Hepatic stellate cell (primary cell): ENCODE results near the gene NAA38.
A peak's percentile ranks its signal among the peaks of the same experiment; 100 is the strongest.

Experiments used
- DNase-seq: peaks from one replicate; pipeline ENCODE4 v3.0.0; 2011; ENCODE audit warnings: low spot score

NAA38 gene

GRCh38 chr17:7852262-7852670 lies 5.1 kb downstream of the NAA38 start:
- DNase-seq, result no peak

GRCh38 chr17:7851438-7852261 lies 5.7 kb downstream of the NAA38 start:
- DNase-seq, result peak; percentile 89

GRCh38 chr17:7850701-7851437 lies 6.5 kb downstream of the NAA38 start:
- DNase-seq, result no peak

GRCh38 chr17:7849751-7850504 lies 7.4 kb downstream of the NAA38 start:
- DNase-seq, result no peak

- DNase-seq, result no peak
These were observed 8.1 kb downstream of the NAA38 start for GRCh38 chr17:7849130-7849750.

DNA sequence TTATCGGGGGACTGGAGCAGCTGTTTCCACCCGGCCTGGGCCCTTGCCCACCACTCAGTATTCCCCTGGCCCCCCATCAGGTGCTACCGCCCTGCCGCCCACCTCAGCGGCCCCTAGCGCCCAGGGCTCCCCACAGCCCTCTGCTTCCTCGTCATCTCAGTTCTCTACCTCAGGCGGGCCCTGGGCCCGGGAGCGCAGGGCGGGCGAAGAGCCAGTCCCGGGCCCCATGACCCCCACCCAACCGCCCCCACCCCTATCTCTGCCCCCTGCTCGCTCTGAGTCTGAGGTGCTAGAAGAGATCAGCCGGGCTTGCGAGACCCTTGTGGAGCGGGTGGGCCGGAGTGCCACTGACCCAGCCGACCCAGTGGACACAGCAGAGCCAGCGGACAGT lies 8.6 kb downstream of the NAA38 start:
- no peak for DNase-seq

DNA sequence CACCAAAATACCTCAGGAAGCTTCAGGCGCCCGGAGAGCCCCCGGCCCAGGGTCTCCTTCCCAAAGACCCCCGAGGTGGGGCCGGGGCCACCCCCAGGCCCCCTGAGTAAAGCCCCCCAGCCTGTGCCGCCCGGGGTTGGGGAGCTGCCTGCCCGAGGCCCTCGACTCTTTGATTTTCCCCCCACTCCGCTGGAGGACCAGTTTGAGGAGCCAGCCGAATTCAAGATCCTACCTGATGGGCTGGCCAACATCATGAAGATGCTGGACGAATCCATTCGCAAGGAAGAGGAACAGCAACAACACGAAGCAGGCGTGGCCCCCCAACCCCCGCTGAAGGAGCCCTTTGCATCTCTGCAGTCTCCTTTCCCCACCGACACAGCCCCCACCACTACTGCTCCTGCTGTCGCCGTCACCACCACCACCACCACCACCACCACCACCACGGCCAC lies 9.2 kb downstream of the NAA38 start:
- no peak for DNase-seq

- no peak for DNase-seq
These were observed 10.3 kb downstream of the NAA38 start for GRCh38 chr17:7846765-7847661.

DNA sequence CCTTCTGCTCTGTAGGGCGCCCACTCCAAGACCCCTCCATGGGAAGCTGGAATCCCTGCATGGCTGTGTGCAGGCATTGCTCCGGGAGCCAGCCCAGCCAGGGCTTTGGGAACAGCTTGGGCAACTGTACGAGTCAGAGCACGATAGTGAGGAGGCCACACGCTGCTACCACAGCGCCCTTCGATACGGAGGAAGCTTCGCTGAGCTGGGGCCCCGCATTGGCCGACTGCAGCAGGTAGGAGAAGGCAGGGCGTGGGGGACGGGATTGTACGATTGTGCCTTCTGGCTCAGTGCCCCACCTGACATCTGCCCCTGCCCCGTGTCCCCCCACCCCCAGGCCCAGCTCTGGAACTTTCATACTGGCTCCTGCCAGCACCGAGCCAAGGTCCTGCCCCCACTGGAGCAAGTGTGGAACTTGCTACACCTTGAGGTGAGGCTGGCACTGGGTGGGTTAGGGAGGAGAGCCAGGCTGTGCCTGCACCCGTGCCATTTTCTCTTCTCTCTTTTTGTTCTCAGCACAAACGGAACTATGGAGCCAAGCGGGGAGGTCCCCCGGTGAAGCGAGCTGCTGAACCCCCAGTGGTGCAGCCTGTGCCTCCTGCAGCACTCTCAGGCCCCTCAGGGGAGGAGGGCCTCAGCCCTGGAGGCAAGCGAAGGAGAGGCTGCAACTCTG lies 11.2 kb downstream of the NAA38 start:
- no peak for DNase-seq

- DNase-seq, result no peak
These were observed 11.8 kb downstream of the NAA38 start for GRCh38 chr17:7845359-7846062.

- peak; percentile 99 for DNase-seq
These were observed 12.8 kb downstream of the NAA38 start for GRCh38 chr17:7844292-7845154.

DNA sequence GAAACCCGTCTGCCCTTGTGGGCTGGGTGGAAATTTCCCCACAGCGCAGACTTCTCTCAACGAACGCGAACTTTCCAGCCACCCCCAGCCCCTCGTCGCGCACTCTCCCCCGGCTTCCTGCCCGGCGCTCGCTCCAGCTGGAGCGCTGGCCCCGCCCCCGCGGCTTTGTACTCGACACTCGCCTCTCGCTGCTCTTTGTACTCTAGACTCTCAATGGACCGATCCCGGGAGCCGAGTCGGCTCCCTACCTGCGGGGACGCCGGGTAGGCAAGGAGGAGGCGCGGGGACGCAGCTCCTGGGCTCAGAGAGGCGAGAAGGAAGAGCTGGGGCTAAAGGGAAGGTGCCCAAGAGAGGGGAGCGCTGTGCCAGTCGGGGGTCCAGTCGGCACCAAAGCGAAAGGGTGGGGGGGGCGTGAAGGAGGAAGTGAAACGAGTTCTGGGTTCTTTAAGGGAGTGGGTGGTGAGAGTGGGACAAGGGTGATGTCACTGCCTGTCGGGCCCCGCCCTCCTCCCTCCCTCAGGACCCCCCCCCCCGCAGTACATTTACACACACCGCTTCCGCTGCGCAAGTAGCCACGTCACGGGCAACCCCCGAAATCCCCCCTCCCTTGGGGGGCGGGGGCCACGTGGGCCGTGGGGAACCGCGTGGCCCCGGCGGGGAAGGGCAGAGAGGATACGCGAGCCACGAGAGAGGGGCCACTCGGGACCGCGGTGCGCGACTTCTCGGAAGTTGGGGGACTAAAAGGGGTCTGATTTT lies 13.6 kb downstream of the NAA38 start:
- peak; percentile 79 for DNase-seq

GRCh38 chr17:7843257-7843535 lies 14.2 kb downstream of the NAA38 start:
- DNase-seq, result no peak

DNA sequence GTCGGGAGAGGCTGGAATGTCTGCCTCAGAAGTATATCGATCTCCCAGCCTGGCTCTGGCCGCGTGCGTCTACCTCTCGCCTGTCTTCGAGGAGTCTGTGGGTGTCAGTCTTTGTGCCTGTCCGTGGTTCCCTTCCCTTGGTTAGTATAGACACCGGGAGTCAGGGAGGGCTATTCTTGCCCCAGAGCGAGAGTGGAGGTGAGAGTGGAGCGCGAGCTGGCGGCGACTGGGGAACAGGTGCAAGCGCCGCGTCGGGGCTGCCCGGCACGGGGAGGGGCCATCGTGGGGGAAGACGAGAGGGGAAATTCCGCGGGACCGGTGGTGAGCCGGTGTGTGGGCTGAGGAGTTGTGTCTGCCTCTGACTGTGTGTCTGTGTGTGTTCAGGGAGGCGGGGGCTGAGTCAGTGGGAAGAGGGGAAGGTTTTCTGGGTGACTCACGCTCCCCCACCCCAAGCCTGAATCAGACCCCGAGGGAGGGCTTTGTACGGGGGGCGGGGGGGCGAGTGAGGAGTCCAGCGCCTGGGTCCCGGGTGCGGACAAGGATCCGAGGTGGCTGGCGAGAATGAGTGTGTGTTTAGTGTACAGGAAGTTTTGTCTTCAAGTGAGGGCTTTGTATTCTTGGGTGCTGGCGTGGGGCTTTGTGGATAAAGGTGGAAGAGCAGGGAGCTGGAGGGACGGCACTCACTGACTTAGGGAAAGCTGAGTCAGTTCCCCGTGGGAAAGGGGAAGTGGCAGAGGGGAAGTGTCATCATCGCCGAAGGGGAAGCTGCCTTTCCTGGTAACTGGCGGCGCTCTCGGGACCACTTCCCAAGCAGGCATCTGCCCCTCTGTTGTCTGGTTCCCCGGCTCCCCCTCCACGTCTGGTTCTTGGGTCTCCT lies 14.7 kb downstream of the NAA38 start:
- DNase-seq, result peak; percentile 82

DNA sequence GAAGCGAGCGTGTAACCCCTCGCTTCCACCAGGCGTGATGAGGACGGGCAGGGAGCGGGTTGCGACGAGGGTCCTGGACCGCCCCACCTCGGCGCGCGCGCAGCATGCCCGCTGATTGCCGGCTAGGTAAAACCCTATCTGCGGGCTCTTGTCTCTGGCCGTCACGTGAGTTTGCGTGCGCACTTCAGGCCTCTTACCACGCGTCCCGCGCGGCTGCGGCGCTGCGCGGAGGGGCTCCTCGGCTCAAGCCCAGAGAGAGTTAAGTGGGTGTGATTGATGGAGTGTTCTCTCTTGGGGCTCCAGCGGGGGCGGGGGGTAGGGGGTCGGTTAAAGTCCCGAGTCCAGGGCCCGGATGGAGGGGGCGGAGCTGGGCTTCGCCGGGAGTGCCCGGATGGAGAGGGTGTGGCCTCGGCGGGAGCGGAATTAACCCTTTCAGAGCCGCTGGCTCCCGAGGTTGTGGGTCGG lies 15.4 kb downstream of the NAA38 start:
- DNase-seq, result peak; percentile 91

DNA sequence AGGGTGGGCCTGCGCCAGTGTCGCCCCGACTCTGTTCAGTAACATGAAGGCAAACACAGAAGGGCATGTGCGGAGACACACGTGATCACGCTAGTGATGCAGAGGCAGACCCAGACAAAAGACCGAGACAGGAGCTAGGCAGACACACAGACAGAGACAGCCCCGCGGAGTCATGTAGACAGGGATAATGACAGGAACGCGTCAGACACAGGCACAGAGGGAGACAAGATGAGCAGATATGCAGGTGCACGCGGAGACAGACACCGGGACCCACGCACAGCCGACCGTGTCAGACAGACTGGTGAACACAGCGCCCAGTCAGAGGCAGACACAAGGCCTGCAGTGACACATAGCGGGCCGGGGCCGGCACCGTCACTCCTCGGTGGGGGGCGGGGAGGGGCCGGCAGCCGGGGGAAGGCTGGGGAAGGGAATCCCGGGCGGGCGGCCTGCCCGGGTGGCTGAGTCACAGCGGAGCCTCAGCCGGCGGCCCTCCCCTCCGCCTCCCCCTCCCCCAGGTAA lies 15.9 kb downstream of the NAA38 start:
- DNase-seq, result peak; percentile 92

- DNase-seq, result no peak
These were observed 16.5 kb downstream of the NAA38 start for GRCh38 chr17:7840875-7841274.
